GM12878 (cell line): ENCODE measurements around the gene XPNPEP1. TPM values are rescaled to one million over a fixed set of nuclear protein-coding genes. Genes with fewer than 3 reads are reported as not detected.

Source experiments
- ATAC-seq: fragments of 200-7000 bp; cut with Tn5 transposase; 3 replicates; pipeline ENCODE4 v1.9.1; 2020; ENCODE audit warnings: mild to moderate bottlenecking, moderate library complexity
- BruUV-seq: library from RNA; stranded (reverse); fragments of 400-500 nt; replicated peaks from 2 replicates; lab custom pipeline; 2021; lab: Mats Ljungman, UMichigan
- CTCF ChIA-PET: fragments of 300-600 bp; sonication (Branson Sonifier 250); formaldehyde crosslinking; extraction: SDS; loops from one replicate; lab custom pipeline; 2021; ENCODE audit warnings: inconsistent platforms; lab: Yijun Ruan, JAX
- POLR2A ChIA-PET: fragments of 350-600 bp; formaldehyde crosslinking; extraction: SDS; loops from one replicate; lab custom pipeline; 2021; ENCODE audit warnings: inconsistent platforms; lab: Charles Lee
- RAD21 ChIA-PET: fragments of 300-600 bp; sonication (Branson Sonifier 250); formaldehyde crosslinking; loops from one replicate; lab custom pipeline; 2023; ENCODE audit warnings: antibody characterized with exemption; ENCODE audit not compliant: unreplicated experiment; lab: Charles Lee
- SMC1A ChIA-PET: fragments of 300-600 bp; sonication (Branson Sonifier 250); formaldehyde crosslinking; loops from one replicate; lab custom pipeline; 2023; ENCODE audit not compliant: unreplicated experiment, uncharacterized antibody; lab: Charles Lee
- DNase-seq: peaks from one replicate; pipeline ENCODE4 v3.0.0-alpha.2; 2011; ENCODE audit warnings: low read depth, low spot score
- FAIRE-seq: peaks from 3 replicates; lab custom pipeline; 2011; peaks lifted over from hg19 to GRCh38; lab: Jason Lieb, UNC
- H2AFZ ChIP-seq: 2 replicates; pipeline ENCODE4 v1.6.0; 2011; ENCODE audit warnings: low read depth, low read length, control low read depth; ENCODE audit not compliant: control insufficient read depth
- H3K27ac ChIP-seq: 2 replicates; pipeline ENCODE4 v1.5.1; 2011; ENCODE audit warnings: control low read depth; ENCODE audit not compliant: control insufficient read depth, insufficient read depth
- H3K27me3 ChIP-seq, 2 experiments: replicated peaks in 1 of 2; 2 replicates each; pipeline versions ENCODE4 v1.6.0 to v1.6.1; 2011; ENCODE audit warnings: low read length in 1 of 2; ENCODE audit not compliant: control insufficient read depth in 2 of 2, insufficient read depth in 2 of 2
- H3K36me3 ChIP-seq, 2 experiments: 2 replicates each; pipeline ENCODE4 v1.5.1; 2011; ENCODE audit warnings: low read length in 1 of 2; ENCODE audit not compliant: control insufficient read depth in 2 of 2, insufficient read depth in 2 of 2
- H3K4me1 ChIP-seq: 2 replicates; pipeline ENCODE4 v1.6.1; 2011; ENCODE audit warnings: mild to moderate bottlenecking, low read length, moderate library complexity, mixed read lengths; ENCODE audit not compliant: control insufficient read depth, insufficient read depth
- H3K4me2 ChIP-seq: 2 replicates; pipeline ENCODE4 v1.6.0; 2011; ENCODE audit warnings: control low read depth; ENCODE audit not compliant: control insufficient read depth, insufficient read depth
- H3K4me3 ChIP-seq: fragments of 200-600 bp; sonication (generic); 2 replicates; pipeline ENCODE4 v1.5.1; 2016
- H3K79me2 ChIP-seq: 2 replicates; pipeline ENCODE4 v1.6.0; 2011; ENCODE audit warnings: low read length; ENCODE audit not compliant: control insufficient read depth, insufficient read depth
- H3K9ac ChIP-seq: 2 replicates; pipeline ENCODE4 v1.8.0; 2011; ENCODE audit warnings: low read length, control low read depth, mixed read lengths; ENCODE audit not compliant: control insufficient read depth, insufficient read depth
- H3K9me3 ChIP-seq: replicated peaks from 3 replicates; pipeline ENCODE4 v1.5.1; 2011; ENCODE audit warnings: mild to moderate bottlenecking, low read length; ENCODE audit not compliant: control insufficient read depth, insufficient read depth
- H4K20me1 ChIP-seq: 2 replicates; pipeline ENCODE4 v1.6.0; 2011; ENCODE audit not compliant: control insufficient read depth, insufficient read depth
- E2F4 ChIP-seq: IDR thresholded peaks from 2 replicates; pipeline ENCODE4 v1.6.1; 2012; ENCODE audit warnings: low read depth, low read length, improper control_type of control experiment
- HDGF ChIP-seq: fragments of 450-650 bp; IDR thresholded peaks from 2 replicates; pipeline ENCODE4 v1.6.1; 2016; ENCODE audit warnings: antibody characterized with exemption
- HSF1 ChIP-seq: fragments of 150-350 bp; IDR thresholded peaks from 2 replicates; pipeline ENCODE4 v1.6.1; 2014; ENCODE audit warnings: mild to moderate bottlenecking, low read depth, low read length
- NFIC ChIP-seq: IDR thresholded peaks from 2 replicates; pipeline ENCODE4 v1.6.1; 2012; ENCODE audit warnings: low read depth, mild to moderate bottlenecking, inconsistent platforms, low read length, moderate library complexity
- NR2F1 ChIP-seq: fragments of 450-650 bp; conservative IDR thresholded peaks from 2 replicates; pipeline ENCODE4 v1.6.1; 2017; ENCODE audit warnings: mild to moderate bottlenecking
- SUPT20H ChIP-seq: IDR thresholded peaks from 2 replicates; pipeline ENCODE4 v1.6.1; 2011; ENCODE audit warnings: low read depth, mild to moderate bottlenecking, low read length, moderate library complexity, borderline replicate concordance; ENCODE audit not compliant: control insufficient read depth
- WGBS: methylation state at CpG from one replicate; pipeline ENCODE4 v1.1.6; 2016; ENCODE audit warnings: low lambda C conversion rate; ENCODE audit not compliant: insufficient replicate concordance, insufficient coverage; ENCODE audit errors: missing lambda C conversion rate; 5-methylcytosine and 5-hydroxymethylcytosine counted together
- in situ Hi-C: fragments of 300-500 bp; cut with MboI; formaldehyde crosslinking; loops from 9 replicates; pipeline ENCODE4 v1.14.3; 2018; ENCODE audit warnings: mixed read lengths
- intact Hi-C: fragments of 100-400 bp; cut with micrococcal nuclease; formaldehyde crosslinking; loops from one replicate; pipeline ENCODE4 v1.14.2; 2022; ENCODE audit not compliant: unreplicated experiment
- polyA plus RNA-seq, 11 experiments: library from polyadenylated mRNA; depleted of rRNA in 4 of 11; unstranded in 6 of 11; stranded (reverse) in 5 of 11; fragments of >200 nt; fragmentation: Nextera tagmentation in 4 of 11; fragmentation: Illumina TruSeq in 1 of 11; extraction: Ambion mirVana in 4 of 11; extraction: Trizol in 1 of 11; gene quantifications; 1 replicate in 1 of 11; 2 replicates in 10 of 11; pipeline versions ENCODE4 v1.2.1 to v1.2.3, GENCODE V29; 2011 to 2016; ENCODE audit warnings: inconsistent platforms in 2 of 11, missing spikeins in 2 of 11, low read depth in 1 of 11
- total RNA-seq, 4 experiments: library from RNA; depleted of rRNA in 3 of 4; stranded (reverse); fragments of >200 nt in 3 of 4; fragmentation: Illumina TruSeq in 1 of 4; extraction: Trizol in 1 of 4; gene quantifications; 2 replicates each; pipeline versions ENCODE4 v1.2.1 to v1.2.3, GENCODE V29; 2013 to 2021

Gene XPNPEP1
- total and polyA plus RNA-seq, 10 of the 15 experiments (the other 5 are each of a cell fraction or from before 2014, with no cell fraction given) = 22.7 to 108 (median 43.5) TPM

- no peaks in the 10 kb centered on the region for H4K20me1 ChIP-seq
- intact Hi-C loops = no loop called here
- no TSS peak for BruUV-seq
- ATAC-seq = no peak
- H3K27ac ChIP-seq = no peak overlapping the region
- ChIA-PET POLR2A (no interaction called here), RAD21 (no interaction called here), SMC1A (interaction anchor here (0.8 to 1.0 kb wide), 2 partner anchors 8 to 12 kb away, joined by 3 to 5 read pairs; no protein-coding TSS in a partner anchor)
- H3K9me3 ChIP-seq = no peaks in the 10 kb centered on the region
- no peaks in the 10 kb centered on the region for H3K27me3 ChIP-seq
- H3K4me2 ChIP-seq = no peak overlapping the region
- in situ Hi-C loops = no loop called here
- no peak overlapping the region for H2AFZ ChIP-seq
- no peak overlapping the region for H3K9ac ChIP-seq
- FAIRE-seq = no peak
- peaks cover 2% of the 10 kb centered on the region; the same call in 1 of the 2 replicates for H3K4me1 ChIP-seq
- WGBS = 98% methylated on average over 8 of the region's 8 CpGs
- no peak overlapping the region for H3K4me3 ChIP-seq
- TF ChIP-seq NFIC = no peak
- no peak for TF ChIP-seq HSF1
- TF ChIP-seq HDGF = no peak
- no peak for TF ChIP-seq NR2F1
- TF ChIP-seq SUPT20H = no peak
- no peak for TF ChIP-seq E2F4
- TF ChIP-seq, all 136 proteins: peak for 0
- DNase-seq = no peak
- CTCF ChIA-PET = interaction anchor here (1.2 to 2.2 kb wide), 2 partner anchors 26 to 36 kb away, joined by 3 to 5 read pairs; no protein-coding TSS in a partner anchor
- peaks cover 10 to 26% of the 10 kb centered on the region in 2 experiments for H3K36me3 ChIP-seq
- H3K79me2 ChIP-seq = no peaks in the 10 kb centered on the region
Observed at GRCh38 chr10:109875828-109876821, 47.2 kb downstream of the XPNPEP1 start.
